ENCODE measurements around the gene LYSET.
"Not testable (repeated sequence)": the region's sequence is repeated elsewhere in the genome, so short reads cannot be mapped to it uniquely, and the experiment has no call there.

The LYSET gene

DNA sequence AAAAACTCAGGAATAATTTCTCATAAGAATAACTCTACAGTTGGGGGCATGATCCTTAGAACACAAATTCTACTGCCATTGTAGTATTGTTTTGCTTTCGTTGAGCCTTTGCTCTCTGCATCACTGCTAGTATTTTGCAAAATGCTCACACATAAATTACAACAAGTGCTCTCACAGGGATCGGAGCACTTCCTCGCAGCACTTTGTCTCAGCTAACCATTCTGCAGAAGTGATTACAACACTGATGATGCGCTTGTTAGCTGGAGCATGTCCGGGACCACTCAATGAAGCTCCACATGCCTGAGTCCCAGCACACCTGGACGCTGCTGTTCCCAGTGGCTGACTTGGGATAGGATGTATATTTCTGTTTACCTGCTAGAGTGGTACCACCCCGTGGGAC is 32.0 kb upstream of the LYSET start:
- Histone ChIP-seq H2AFZ (ENCODE audit: low read length, unreplicated experiment) (no peak overlapping the region), H3K4me3 (ENCODE audit: low read depth, low read length) (no peak overlapping the region), H3K36me3 (ENCODE audit: insufficient read depth, low read length) (no peaks in the 10 kb centered on the region), H3K27me3 (ENCODE audit: insufficient read depth, low read length) (no peaks in the 10 kb centered on the region), H3K4me1 (ENCODE audit: control insufficient read depth, insufficient read depth, low read length, unreplicated experiment) (peaks cover 10% of the 10 kb centered on the region), H3K79me2 (ENCODE audit: control insufficient read depth, insufficient read depth, low read length, unreplicated experiment) (no peaks in the 10 kb centered on the region), H3K27ac (ENCODE audit: low read depth, low read length) (no peak overlapping the region)

DNA sequence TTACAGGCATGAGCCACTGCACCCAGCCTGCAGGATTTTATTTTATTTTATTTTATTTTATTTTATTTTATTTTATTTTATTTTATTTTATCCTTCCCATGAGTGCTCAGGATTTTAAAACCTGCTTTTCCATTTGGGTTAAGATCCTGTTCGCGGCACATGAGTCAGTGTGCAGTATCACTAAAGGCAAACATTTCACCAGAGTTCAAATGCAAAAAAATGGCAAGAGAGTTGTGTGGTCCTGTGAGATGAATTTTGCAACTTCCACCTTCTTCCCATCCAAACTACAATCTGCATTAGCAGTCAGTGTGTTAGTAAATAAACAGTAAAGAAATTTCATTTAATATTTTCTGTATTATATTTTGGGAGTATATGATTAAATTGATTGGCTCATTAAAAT is 29.4 kb upstream of the LYSET start:
- no peaks in the 10 kb centered on the region for H3K27me3 ChIP-seq (ENCODE audit: insufficient read depth, low read length)
- peaks cover 7% of the 10 kb centered on the region for H3K4me1 ChIP-seq (ENCODE audit: control insufficient read depth, insufficient read depth, low read length, unreplicated experiment)
- no peak overlapping the region for H3K27ac ChIP-seq (ENCODE audit: low read depth, low read length)
- H3K79me2 ChIP-seq (ENCODE audit: control insufficient read depth, insufficient read depth, low read length, unreplicated experiment), result no peaks in the 10 kb centered on the region
- H2AFZ ChIP-seq (ENCODE audit: low read length, unreplicated experiment), result no peak overlapping the region
- H3K4me3 ChIP-seq (ENCODE audit: low read depth, low read length), result no peak overlapping the region
- H3K36me3 ChIP-seq (ENCODE audit: insufficient read depth, low read length), result no peaks in the 10 kb centered on the region

GRCh38 chr14:93156693-93157369 is 28.3 kb upstream of the LYSET start:
- H3K27ac ChIP-seq (ENCODE audit: low read depth, low read length), result no peak overlapping the region
- H2AFZ ChIP-seq (ENCODE audit: low read length, unreplicated experiment), result no peak overlapping the region
- H3K36me3 ChIP-seq (ENCODE audit: insufficient read depth, low read length), result no peaks in the 10 kb centered on the region
- H3K4me1 ChIP-seq (ENCODE audit: control insufficient read depth, insufficient read depth, low read length, unreplicated experiment), result no peaks in the 10 kb centered on the region
- no peaks in the 10 kb centered on the region for H3K27me3 ChIP-seq (ENCODE audit: insufficient read depth, low read length)
- H3K4me3 ChIP-seq (ENCODE audit: low read depth, low read length), result no peak overlapping the region
- H3K79me2 ChIP-seq (ENCODE audit: control insufficient read depth, insufficient read depth, low read length, unreplicated experiment), result no peaks in the 10 kb centered on the region

DNA sequence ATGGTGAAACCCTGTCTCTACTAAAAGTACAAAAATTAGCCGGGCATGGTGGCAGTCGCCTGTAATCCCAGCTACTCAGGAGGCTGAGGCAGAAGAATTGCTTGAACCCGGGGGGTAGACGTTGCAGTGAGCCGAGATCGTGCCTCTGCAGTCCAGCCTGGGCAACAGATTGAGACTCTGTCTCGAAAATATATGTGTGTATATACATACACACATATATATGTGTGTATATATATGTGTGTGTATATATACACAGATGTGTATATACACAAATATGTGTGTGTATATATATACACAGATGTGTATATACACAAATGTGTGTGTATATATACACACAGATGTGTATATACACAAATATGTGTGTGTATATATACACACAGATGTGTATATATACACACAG is 26.8 kb upstream of the LYSET start:
- not testable (repeated sequence) for H3K4me3 ChIP-seq (ENCODE audit: low read depth, low read length); H3K4me1 ChIP-seq (ENCODE audit: control insufficient read depth, insufficient read depth, low read length, unreplicated experiment); H2AFZ ChIP-seq (ENCODE audit: low read length, unreplicated experiment); H3K27me3 ChIP-seq (ENCODE audit: insufficient read depth, low read length); H3K36me3 ChIP-seq (ENCODE audit: insufficient read depth, low read length); H3K27ac ChIP-seq (ENCODE audit: low read depth, low read length); H3K79me2 ChIP-seq (ENCODE audit: control insufficient read depth, insufficient read depth, low read length, unreplicated experiment)

DNA sequence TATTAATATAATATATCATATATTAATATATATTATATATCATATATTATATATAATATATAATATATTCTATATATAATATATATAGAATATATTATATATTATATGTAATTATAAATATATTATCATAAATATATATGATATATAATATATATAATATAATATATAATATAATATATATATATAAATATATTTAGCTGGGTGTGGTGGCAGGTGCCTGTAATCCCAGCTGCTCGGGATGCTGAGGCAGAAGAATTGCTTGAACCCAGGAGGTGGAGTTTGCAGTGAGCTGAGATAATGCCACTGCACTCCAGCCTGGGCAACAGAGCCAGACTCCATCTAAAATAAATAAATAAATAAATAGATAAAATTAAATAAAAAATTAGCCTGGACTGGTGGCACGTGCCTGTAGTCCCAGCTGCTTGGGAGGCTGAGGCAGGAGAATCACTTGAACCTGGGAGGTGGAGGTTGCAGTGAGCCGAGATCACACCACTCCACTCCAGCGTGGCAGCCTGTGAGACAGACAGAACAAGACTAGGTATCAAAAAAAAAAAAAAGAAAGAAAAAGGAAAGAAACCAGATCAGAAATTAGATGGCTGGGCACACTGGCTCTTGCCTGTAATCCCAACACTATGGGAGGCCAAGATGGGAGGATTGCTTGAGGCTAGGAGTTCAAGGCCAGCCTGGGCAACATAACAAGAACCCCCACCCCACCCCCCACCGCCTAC is 25.3 kb upstream of the LYSET start:
- H3K79me2 ChIP-seq (ENCODE audit: control insufficient read depth, insufficient read depth, low read length, unreplicated experiment); H2AFZ ChIP-seq (ENCODE audit: low read length, unreplicated experiment); H3K27me3 ChIP-seq (ENCODE audit: insufficient read depth, low read length); H3K27ac ChIP-seq (ENCODE audit: low read depth, low read length); H3K4me1 ChIP-seq (ENCODE audit: control insufficient read depth, insufficient read depth, low read length, unreplicated experiment); H3K36me3 ChIP-seq (ENCODE audit: insufficient read depth, low read length); H3K4me3 ChIP-seq (ENCODE audit: low read depth, low read length): not testable (repeated sequence)

DNA sequence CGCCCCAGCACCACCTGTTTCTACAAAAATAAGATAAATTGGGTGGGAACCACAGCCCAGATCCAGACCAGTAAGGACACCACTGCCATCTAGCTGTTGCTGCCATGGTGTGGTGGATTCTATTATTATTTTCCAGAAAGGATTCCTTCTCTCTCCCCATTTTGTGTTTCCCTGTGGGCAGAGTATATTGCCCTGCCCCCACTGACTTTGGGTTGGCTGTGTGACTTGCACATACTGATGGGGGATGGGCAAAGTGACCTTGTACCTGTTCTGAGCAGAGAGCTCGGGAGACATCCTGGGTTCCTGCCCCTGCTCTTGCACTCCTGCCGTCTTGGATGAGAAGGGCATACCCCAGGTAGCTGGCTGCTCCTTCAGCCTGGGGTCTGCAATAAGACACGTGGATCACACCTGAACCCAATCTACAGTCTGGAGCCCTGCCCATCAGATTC is 24.7 kb upstream of the LYSET start:
- Histone ChIP-seq H3K79me2 (ENCODE audit: control insufficient read depth, insufficient read depth, low read length, unreplicated experiment) (no peaks in the 10 kb centered on the region), H3K4me3 (ENCODE audit: low read depth, low read length) (no peak overlapping the region), H3K27me3 (ENCODE audit: insufficient read depth, low read length) (no peaks in the 10 kb centered on the region), H3K4me1 (ENCODE audit: control insufficient read depth, insufficient read depth, low read length, unreplicated experiment) (no peaks in the 10 kb centered on the region), H3K36me3 (ENCODE audit: insufficient read depth, low read length) (no peaks in the 10 kb centered on the region), H3K27ac (ENCODE audit: low read depth, low read length) (no peak overlapping the region), H2AFZ (ENCODE audit: low read length, unreplicated experiment) (no peak overlapping the region)

GRCh38 chr14:93161411-93161940 is 23.6 kb upstream of the LYSET start:
- no peaks in the 10 kb centered on the region for H3K79me2 ChIP-seq (ENCODE audit: control insufficient read depth, insufficient read depth, low read length, unreplicated experiment)
- no peaks in the 10 kb centered on the region for H3K27me3 ChIP-seq (ENCODE audit: insufficient read depth, low read length)
- H3K4me1 ChIP-seq (ENCODE audit: control insufficient read depth, insufficient read depth, low read length, unreplicated experiment), result no peaks in the 10 kb centered on the region
- no peak overlapping the region for H3K4me3 ChIP-seq (ENCODE audit: low read depth, low read length)
- no peak overlapping the region for H2AFZ ChIP-seq (ENCODE audit: low read length, unreplicated experiment)
- H3K36me3 ChIP-seq (ENCODE audit: insufficient read depth, low read length), result no peaks in the 10 kb centered on the region
- H3K27ac ChIP-seq (ENCODE audit: low read depth, low read length), result no peak overlapping the region

DNA sequence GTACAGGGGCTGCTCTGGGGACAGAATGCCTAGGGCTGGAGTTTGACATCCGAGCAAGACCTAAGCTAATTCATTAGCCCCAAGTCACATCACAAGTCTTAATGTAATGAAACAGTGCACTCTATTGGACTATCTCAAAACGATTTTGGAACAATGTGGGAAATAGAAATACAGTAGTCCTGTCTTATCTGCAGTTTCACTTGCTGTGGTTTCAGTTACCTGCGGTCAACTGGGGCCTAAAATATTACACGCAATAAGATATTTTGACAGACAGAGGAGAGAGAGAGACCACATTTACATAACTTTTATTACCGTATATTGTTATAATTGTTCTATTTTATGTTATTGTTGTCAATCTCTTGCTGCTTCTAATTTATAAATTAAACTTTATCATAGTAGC is 21.6 kb upstream of the LYSET start:
- H3K79me2 ChIP-seq (ENCODE audit: control insufficient read depth, insufficient read depth, low read length, unreplicated experiment), result no peaks in the 10 kb centered on the region

GRCh38 chr14:93165271-93166265 is 19.5 kb upstream of the LYSET start:
- not testable (repeated sequence) for H2AFZ ChIP-seq (ENCODE audit: low read length, unreplicated experiment); H3K27ac ChIP-seq (ENCODE audit: low read depth, low read length); H3K27me3 ChIP-seq (ENCODE audit: insufficient read depth, low read length); H3K4me3 ChIP-seq (ENCODE audit: low read depth, low read length); H3K4me1 ChIP-seq (ENCODE audit: control insufficient read depth, insufficient read depth, low read length, unreplicated experiment); H3K79me2 ChIP-seq (ENCODE audit: control insufficient read depth, insufficient read depth, low read length, unreplicated experiment); H3K36me3 ChIP-seq (ENCODE audit: insufficient read depth, low read length)

More for the DNA sequence above, 21.6 kb upstream of the LYSET start:
- H3K4me3 ChIP-seq (ENCODE audit: low read depth, low read length), result no peak overlapping the region
- H3K27me3 ChIP-seq (ENCODE audit: insufficient read depth, low read length), result no peaks in the 10 kb centered on the region
- no peak overlapping the region for H3K27ac ChIP-seq (ENCODE audit: low read depth, low read length)
- no peaks in the 10 kb centered on the region for H3K4me1 ChIP-seq (ENCODE audit: control insufficient read depth, insufficient read depth, low read length, unreplicated experiment)
- no peak overlapping the region for H2AFZ ChIP-seq (ENCODE audit: low read length, unreplicated experiment)
- H3K36me3 ChIP-seq (ENCODE audit: insufficient read depth, low read length), result no peaks in the 10 kb centered on the region

GRCh38 chr14:93168610-93169009 is 16.5 kb upstream of the LYSET start:
- not testable (repeated sequence) for H3K36me3 ChIP-seq (ENCODE audit: insufficient read depth, low read length); H3K4me1 ChIP-seq (ENCODE audit: control insufficient read depth, insufficient read depth, low read length, unreplicated experiment); H3K27me3 ChIP-seq (ENCODE audit: insufficient read depth, low read length); H3K4me3 ChIP-seq (ENCODE audit: low read depth, low read length); H3K27ac ChIP-seq (ENCODE audit: low read depth, low read length); H2AFZ ChIP-seq (ENCODE audit: low read length, unreplicated experiment); H3K79me2 ChIP-seq (ENCODE audit: control insufficient read depth, insufficient read depth, low read length, unreplicated experiment)

All from ACC112 (cell line).